SK-N-SH treated with all-trans-retinoic acid at 6 μM for 48 hours (cell line): Measurements from ENCODE around the gene CFAP300.

Experiments used
- ARNTL ChIP-seq: fragments of 450-650 bp; formaldehyde crosslinking; IDR thresholded peaks from 2 replicates; pipeline ENCODE4 v1.5.0; 2020; ENCODE audit warnings: low read depth, mild to moderate bottlenecking, moderate library complexity, borderline replicate concordance
- CSDC2 ChIP-seq: fragments of 250-450 bp; sonication (Bioruptor Pico); IDR thresholded peaks from 2 replicates; pipeline ENCODE4 v1.5.0; 2020; ENCODE audit warnings: mild to moderate bottlenecking, moderate library complexity
- ESRRG ChIP-seq: fragments of 250-450 bp; sonication (Bioruptor Pico); IDR thresholded peaks from 2 replicates; pipeline ENCODE4 v1.6.1; 2021; ENCODE audit warnings: mild to moderate bottlenecking
- GLIS3 ChIP-seq: fragments of 250-450 bp; sonication (Bioruptor Pico); IDR thresholded peaks from 2 replicates; pipeline ENCODE4 v1.5.0; 2020; ENCODE audit warnings: mild to moderate bottlenecking, moderate library complexity
- OSR1 ChIP-seq: fragments of 250-450 bp; sonication (Bioruptor Pico); IDR thresholded peaks from 2 replicates; pipeline ENCODE4 v1.8.0; 2022; ENCODE audit warnings: moderate library complexity, mild to moderate bottlenecking, inconsistent platforms
- RARB ChIP-seq: fragments of 250-450 bp; sonication (Bioruptor Pico); IDR thresholded peaks from 2 replicates; pipeline ENCODE4 v1.8.0; 2021; ENCODE audit warnings: mild to moderate bottlenecking, moderate library complexity
- TCF4 ChIP-seq: fragments of 250-450 bp; sonication (Bioruptor Pico); IDR thresholded peaks from 2 replicates; pipeline ENCODE4 v1.8.0; 2021; ENCODE audit warnings: mild to moderate bottlenecking, moderate library complexity, borderline replicate concordance
- TOX ChIP-seq: fragments of 250-450 bp; sonication (Bioruptor Pico); IDR thresholded peaks from 2 replicates; pipeline ENCODE4 v1.8.0; 2021; ENCODE audit warnings: mild to moderate bottlenecking, moderate library complexity, borderline replicate concordance
- TSHZ2 ChIP-seq: fragments of 250-450 bp; sonication (Bioruptor Pico); IDR thresholded peaks from 2 replicates; pipeline ENCODE4 v1.5.0; 2020; ENCODE audit warnings: mild to moderate bottlenecking, moderate library complexity
- ZFP30 ChIP-seq: fragments of 450-650 bp; formaldehyde crosslinking; IDR thresholded peaks from 2 replicates; pipeline ENCODE4 v1.5.0; 2022; ENCODE audit warnings: mild to moderate bottlenecking, moderate library complexity
- TF ChIP-seq, protein P1 (sequence below): fragments of 250-450 bp; sonication (Bioruptor Pico); IDR thresholded peaks from 2 replicates; pipeline ENCODE4 v1.8.0; 2020; ENCODE audit warnings: mild to moderate bottlenecking, moderate library complexity, borderline replicate concordance
- TF ChIP-seq, protein P2 (sequence below): fragments of 250-450 bp; sonication (Bioruptor Pico); IDR thresholded peaks from 2 replicates; pipeline ENCODE4 v1.8.0; 2021; ENCODE audit warnings: low read depth, mild to moderate bottlenecking, moderate library complexity, borderline replicate concordance
- TF ChIP-seq, protein P3 (sequence below): fragments of 250-450 bp; sonication (Bioruptor Pico); IDR thresholded peaks from 2 replicates; pipeline ENCODE4 v1.5.1; 2020; ENCODE audit warnings: low read depth, mild to moderate bottlenecking, moderate library complexity

DNA sequence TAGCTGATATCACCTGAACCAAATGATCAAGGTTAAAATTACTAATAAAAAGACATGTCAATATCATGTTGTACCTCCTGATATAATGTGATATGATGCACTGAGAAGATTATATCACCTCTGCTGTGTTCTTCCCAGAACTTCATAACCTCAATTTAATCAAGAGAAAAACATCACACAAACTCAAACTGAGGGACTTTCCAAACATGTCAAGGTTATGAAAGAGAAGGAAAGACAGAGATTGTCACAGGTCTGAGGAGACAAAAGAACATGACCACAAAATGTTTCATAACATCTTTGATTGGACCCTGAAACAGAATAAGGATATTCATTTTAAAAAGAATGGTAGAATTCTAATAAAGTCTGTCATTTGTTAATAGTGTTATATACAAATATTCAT is 43.0 kb upstream of the CFAP300 start:
- TF ChIP-seq ZFP30 (CRISPR knock-in tag) (no peak), TCF4 (CRISPR knock-in tag) (no peak), GLIS3 (CRISPR knock-in tag) (no peak), OSR1 (CRISPR knock-in tag) (no peak), ARNTL (no peak), ESRRG (no peak), TOX (CRISPR knock-in tag) (no peak), RARB (CRISPR knock-in tag) (no peak), TSHZ2 (no peak), CSDC2 (CRISPR knock-in tag) (no peak)
- TF ChIP-seq, protein P1, sequence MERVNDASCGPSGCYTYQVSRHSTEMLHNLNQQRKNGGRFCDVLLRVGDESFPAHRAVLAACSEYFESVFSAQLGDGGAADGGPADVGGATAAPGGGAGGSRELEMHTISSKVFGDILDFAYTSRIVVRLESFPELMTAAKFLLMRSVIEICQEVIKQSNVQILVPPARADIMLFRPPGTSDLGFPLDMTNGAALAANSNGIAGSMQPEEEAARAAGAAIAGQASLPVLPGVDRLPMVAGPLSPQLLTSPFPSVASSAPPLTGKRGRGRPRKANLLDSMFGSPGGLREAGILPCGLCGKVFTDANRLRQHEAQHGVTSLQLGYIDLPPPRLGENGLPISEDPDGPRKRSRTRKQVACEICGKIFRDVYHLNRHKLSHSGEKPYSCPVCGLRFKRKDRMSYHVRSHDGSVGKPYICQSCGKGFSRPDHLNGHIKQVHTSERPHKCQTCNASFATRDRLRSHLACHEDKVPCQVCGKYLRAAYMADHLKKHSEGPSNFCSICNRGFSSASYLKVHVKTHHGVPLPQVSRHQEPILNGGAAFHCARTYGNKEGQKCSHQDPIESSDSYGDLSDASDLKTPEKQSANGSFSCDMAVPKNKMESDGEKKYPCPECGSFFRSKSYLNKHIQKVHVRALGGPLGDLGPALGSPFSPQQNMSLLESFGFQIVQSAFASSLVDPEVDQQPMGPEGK (CRISPR knock-in tag) = no peak
- TF ChIP-seq, protein P2, sequence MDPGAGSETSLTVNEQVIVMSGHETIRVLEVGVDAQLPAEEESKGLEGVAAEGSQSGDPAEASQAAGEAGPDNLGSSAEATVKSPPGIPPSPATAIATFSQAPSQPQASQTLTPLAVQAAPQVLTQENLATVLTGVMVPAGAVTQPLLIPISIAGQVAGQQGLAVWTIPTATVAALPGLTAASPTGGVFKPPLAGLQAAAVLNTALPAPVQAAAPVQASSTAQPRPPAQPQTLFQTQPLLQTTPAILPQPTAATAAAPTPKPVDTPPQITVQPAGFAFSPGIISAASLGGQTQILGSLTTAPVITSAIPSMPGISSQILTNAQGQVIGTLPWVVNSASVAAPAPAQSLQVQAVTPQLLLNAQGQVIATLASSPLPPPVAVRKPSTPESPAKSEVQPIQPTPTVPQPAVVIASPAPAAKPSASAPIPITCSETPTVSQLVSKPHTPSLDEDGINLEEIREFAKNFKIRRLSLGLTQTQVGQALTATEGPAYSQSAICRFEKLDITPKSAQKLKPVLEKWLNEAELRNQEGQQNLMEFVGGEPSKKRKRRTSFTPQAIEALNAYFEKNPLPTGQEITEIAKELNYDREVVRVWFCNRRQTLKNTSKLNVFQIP = no peak
- TF ChIP-seq, protein P3, sequence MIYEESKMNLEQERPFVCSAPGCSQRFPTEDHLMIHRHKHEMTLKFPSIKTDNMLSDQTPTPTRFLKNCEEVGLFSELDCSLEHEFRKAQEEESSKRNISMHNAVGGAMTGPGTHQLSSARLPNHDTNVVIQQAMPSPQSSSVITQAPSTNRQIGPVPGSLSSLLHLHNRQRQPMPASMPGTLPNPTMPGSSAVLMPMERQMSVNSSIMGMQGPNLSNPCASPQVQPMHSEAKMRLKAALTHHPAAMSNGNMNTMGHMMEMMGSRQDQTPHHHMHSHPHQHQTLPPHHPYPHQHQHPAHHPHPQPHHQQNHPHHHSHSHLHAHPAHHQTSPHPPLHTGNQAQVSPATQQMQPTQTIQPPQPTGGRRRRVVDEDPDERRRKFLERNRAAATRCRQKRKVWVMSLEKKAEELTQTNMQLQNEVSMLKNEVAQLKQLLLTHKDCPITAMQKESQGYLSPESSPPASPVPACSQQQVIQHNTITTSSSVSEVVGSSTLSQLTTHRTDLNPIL (CRISPR knock-in tag) = no peak
